ENCODE data around the gene UTP11. TPM values are rescaled to one million over a fixed set of nuclear protein-coding genes. Genes with fewer than 3 reads are reported as not detected.

The UTP11 gene
- total and polyA plus RNA-seq, 2 donors (not counting 3 experiments of a cell fraction or from before 2014, with no cell fraction given), result 20.1 to 54.1 TPM

- H3K4me2 ChIP-seq (ENCODE audit: insufficient read depth, low read length), result no peak overlapping the region
- H3K4me1 ChIP-seq (ENCODE audit: control insufficient read depth, extremely low read depth, insufficient read depth, low read length), result no peaks in the 10 kb centered on the region
- H3K36me3 ChIP-seq (ENCODE audit: control insufficient read depth in 2 of 2, extremely low read depth in 1 of 2, insufficient read depth in 2 of 2, low read length in 2 of 2), result no peaks in the 10 kb centered on the region
- TF ChIP-seq JUN (IDR thresholded peaks at IDR 0.05; ENCODE audit: borderline replicate concordance, insufficient read depth, insufficient read length, low read depth), result no peak
- TF ChIP-seq MYC (IDR thresholded peaks at IDR 0.05; ENCODE audit: low read depth, low read length), result no peak
- TF ChIP-seq EZH2 (IDR thresholded peaks at IDR 0.05; ENCODE audit: borderline replicate concordance, low read depth, low read length, severe bottlenecking), result no peak
- TF ChIP-seq CTCF (IDR thresholded peaks at IDR 0.05; ENCODE audit: extremely low read depth in 1 of 2, insufficient read depth in 1 of 2, low read depth in 1 of 2, low read length in 2 of 2), result no peak
- TF ChIP-seq FOS (IDR thresholded peaks at IDR 0.05; ENCODE audit: borderline replicate concordance, insufficient read depth, low read length), result no peak
- no peak for TF ChIP-seq MAX (IDR thresholded peaks at IDR 0.05; ENCODE audit: insufficient read depth, insufficient read length)
- no peak for TF ChIP-seq POLR2A (IDR thresholded peaks at IDR 0.05; ENCODE audit: low read depth, low read length)
- no peak for TF ChIP-seq GATA2 (IDR thresholded peaks at IDR 0.05; ENCODE audit: insufficient read depth, insufficient read length, low read depth, low read length)
- no peak for TF ChIP-seq POLR2AphosphoS5 (IDR thresholded peaks at IDR 0.05; ENCODE audit: insufficient read depth, low read depth, low read length)
- H3K27ac ChIP-seq (ENCODE audit: insufficient read depth, low read depth, low read length), result no peak overlapping the region
- no peak overlapping the region for H2AFZ ChIP-seq (ENCODE audit: low read depth, low read length)
- CTCF ChIA-PET, result interaction anchor here (0.6 to 1.3 kb wide), 2 partner anchors 16 to 416 kb away, joined by 3 read pairs; no protein-coding TSS in a partner anchor
- H3K79me2 ChIP-seq (ENCODE audit: control insufficient read depth, insufficient read depth, low read length), result no peaks in the 10 kb centered on the region
- H4K20me1 ChIP-seq (replicated peaks; ENCODE audit: control insufficient read depth, extremely low read depth, insufficient read depth, low read length), result no peaks in the 10 kb centered on the region
- dilution Hi-C loops (cut with MboI; ENCODE audit: extremely low pct_ligation_motif_present, low sequenced_read_pairs), result no loop called here
- intact Hi-C loops (cut with micrococcal nuclease), result no loop called here
- H3K9me1 ChIP-seq (replicated peaks; ENCODE audit: control insufficient read depth, extremely low read depth, insufficient read depth, low read length), result no peaks in the 10 kb centered on the region
- no peak overlapping the region for H3K4me3 ChIP-seq (replicated peaks in 1 of 3; ENCODE audit: insufficient read depth in 1 of 3, low read depth in 1 of 3, low read length in 3 of 3)
- peaks cover 7 to 8% of the 10 kb centered on the region in 2 experiments for H3K27me3 ChIP-seq (ENCODE audit: control insufficient read depth in 2 of 2, insufficient read depth in 2 of 2, low read length in 2 of 2)
- no peaks in the 10 kb centered on the region for H3K9me3 ChIP-seq (replicated peaks; ENCODE audit: control insufficient read depth, insufficient read depth, low read length)
- no TSS peak for BruUV-seq (replicated peaks)
- DNase-seq (ENCODE audit: low read depth, low spot score), result no peak
- FAIRE-seq, result no peak
- POLR2A ChIA-PET, result no interaction called here
- H3K9ac ChIP-seq (replicated peaks; ENCODE audit: extremely low read depth, insufficient read depth, low read length), result no peak overlapping the region
Measured at GRCh38 chr1:38064197-38064903, 51.8 kb downstream of the UTP11 start.
